CD4-positive, alpha-beta T cell treated with Interleukin-15 for 4 hours (primary cell): ENCODE results near the gene VEGFD.

Experiments
- DNase-seq: peaks from one replicate; pipeline ENCODE4 v3.0.0-alpha.2; 2020; ENCODE audit warnings: low spot score

Gene VEGFD

GRCh38 chrX:15384304-15384703, at the start of gene VEGFD:
Gene VEGFD, minus strand, starts transcription at chrX:15384413. Its CDS starts 467 bp downstream, at chrX:15383946.
- DNase-seq, result no peak

GRCh38 chrX:15430584-15430983, 46.4 kb upstream of the VEGFD start:
- DNase-seq, result no peak

- no peak for DNase-seq
Measured at GRCh38 chrX:15430076-15430475, 45.9 kb upstream of the VEGFD start.

GRCh38 chrX:15425024-15425423, 40.8 kb upstream of the VEGFD start:
- DNase-seq, result no peak

GRCh38 chrX:15418707-15419181, 34.5 kb upstream of the VEGFD start:
- DNase-seq, result no peak

GRCh38 chrX:15418041-15418706, 34.0 kb upstream of the VEGFD start:
- no peak for DNase-seq

GRCh38 chrX:15416133-15416993, 32.1 kb upstream of the VEGFD start:
- no peak for DNase-seq

GRCh38 chrX:15413101-15413500, 28.9 kb upstream of the VEGFD start:
- DNase-seq, result no peak

GRCh38 chrX:15410947-15411346, 26.7 kb upstream of the VEGFD start:
- no peak for DNase-seq

GRCh38 chrX:15410430-15410829, 26.2 kb upstream of the VEGFD start:
- no peak for DNase-seq

- no peak for DNase-seq
Measured at GRCh38 chrX:15405846-15406245, 21.6 kb upstream of the VEGFD start.

- no peak for DNase-seq
Measured at GRCh38 chrX:15404401-15405096, 20.3 kb upstream of the VEGFD start.

GRCh38 chrX:15401378-15401777, 17.2 kb upstream of the VEGFD start:
- no peak for DNase-seq

GRCh38 chrX:15399962-15400391, 15.8 kb upstream of the VEGFD start:
- no peak for DNase-seq

GRCh38 chrX:15398874-15399273, 14.7 kb upstream of the VEGFD start:
- DNase-seq, result no peak

GRCh38 chrX:15395789-15396188, 11.6 kb upstream of the VEGFD start:
- no peak for DNase-seq

GRCh38 chrX:15391850-15392249, 7.6 kb upstream of the VEGFD start:
- DNase-seq, result no peak

GRCh38 chrX:15382813-15383212, 1.4 kb downstream of the VEGFD start:
- DNase-seq, result no peak

- DNase-seq, result no peak
Measured at GRCh38 chrX:15376956-15377355, 7.3 kb downstream of the VEGFD start.

- DNase-seq, result no peak
Measured at GRCh38 chrX:15373976-15374375, 10.2 kb downstream of the VEGFD start.

- no peak for DNase-seq
Measured at GRCh38 chrX:15366506-15367352, 17.5 kb downstream of the VEGFD start.

GRCh38 chrX:15359701-15360100, 24.5 kb downstream of the VEGFD start:
- DNase-seq, result no peak
